Epithelial cell of proximal tubule (primary cell): ENCODE data around the gene FBXO27. TPM values are rescaled to one million over a fixed set of nuclear protein-coding genes. Genes with fewer than 3 reads are reported as not detected.
"Not testable (repeated sequence)": the region's sequence is repeated elsewhere in the genome, so short reads cannot be mapped to it uniquely, and the experiment has no call there.

Experiments
- DNase-seq: peaks from one replicate; pipeline ENCODE4 v3.0.0-alpha.2; 2011; ENCODE audit warnings: low read depth
- H3K4me3 ChIP-seq: 2 replicates; pipeline ENCODE4 v1.5.1; 2011; ENCODE audit warnings: low read depth, mild to moderate bottlenecking, low read length
- total RNA-seq: library from RNA; depleted of rRNA; stranded (reverse); fragments of >200 nt; gene quantifications from 2 replicates; pipeline ENCODE4 v1.2.3, GENCODE V29; 2015
- TF ChIP-seq, protein P1 (sequence below): conservative IDR thresholded peaks from 2 replicates; pipeline ENCODE4 v1.5.1; 2012; ENCODE audit warnings: low read depth, mild to moderate bottlenecking, low read length

Gene FBXO27
- total RNA-seq, 1 donor from 2014 or later, result 14.3 TPM

DNA sequence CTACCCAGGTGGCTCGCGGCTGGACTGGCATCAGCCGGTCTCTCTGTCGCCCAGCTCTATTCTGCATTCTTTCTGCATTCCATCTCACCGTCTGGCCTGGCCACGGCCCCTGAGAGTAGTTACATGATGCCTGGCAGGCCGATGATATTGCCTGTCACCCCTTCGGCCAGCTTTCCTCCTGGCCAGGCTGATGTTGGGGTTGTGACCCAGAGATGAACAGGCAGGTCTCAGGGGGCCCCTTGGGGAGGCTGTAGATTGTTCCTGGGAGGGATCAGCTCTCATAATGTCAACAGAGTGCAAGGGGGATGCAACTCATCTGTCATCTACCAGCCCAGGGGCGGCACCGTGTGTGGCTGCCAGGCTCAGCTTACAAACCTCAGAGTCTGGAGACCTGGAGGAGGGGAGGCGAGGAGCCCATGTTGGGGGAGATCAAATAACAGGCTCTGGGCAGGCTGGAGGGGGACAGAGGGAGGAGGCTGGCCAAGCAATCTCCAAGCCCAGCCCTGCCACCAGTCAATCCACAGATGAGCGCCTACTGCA lies 43.2 kb downstream of the FBXO27 start:
- TF ChIP-seq, protein P1, sequence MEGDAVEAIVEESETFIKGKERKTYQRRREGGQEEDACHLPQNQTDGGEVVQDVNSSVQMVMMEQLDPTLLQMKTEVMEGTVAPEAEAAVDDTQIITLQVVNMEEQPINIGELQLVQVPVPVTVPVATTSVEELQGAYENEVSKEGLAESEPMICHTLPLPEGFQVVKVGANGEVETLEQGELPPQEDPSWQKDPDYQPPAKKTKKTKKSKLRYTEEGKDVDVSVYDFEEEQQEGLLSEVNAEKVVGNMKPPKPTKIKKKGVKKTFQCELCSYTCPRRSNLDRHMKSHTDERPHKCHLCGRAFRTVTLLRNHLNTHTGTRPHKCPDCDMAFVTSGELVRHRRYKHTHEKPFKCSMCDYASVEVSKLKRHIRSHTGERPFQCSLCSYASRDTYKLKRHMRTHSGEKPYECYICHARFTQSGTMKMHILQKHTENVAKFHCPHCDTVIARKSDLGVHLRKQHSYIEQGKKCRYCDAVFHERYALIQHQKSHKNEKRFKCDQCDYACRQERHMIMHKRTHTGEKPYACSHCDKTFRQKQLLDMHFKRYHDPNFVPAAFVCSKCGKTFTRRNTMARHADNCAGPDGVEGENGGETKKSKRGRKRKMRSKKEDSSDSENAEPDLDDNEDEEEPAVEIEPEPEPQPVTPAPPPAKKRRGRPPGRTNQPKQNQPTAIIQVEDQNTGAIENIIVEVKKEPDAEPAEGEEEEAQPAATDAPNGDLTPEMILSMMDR, result no peak
- no peak overlapping the region for H3K4me3 ChIP-seq
- DNase-seq, result no peak

DNA sequence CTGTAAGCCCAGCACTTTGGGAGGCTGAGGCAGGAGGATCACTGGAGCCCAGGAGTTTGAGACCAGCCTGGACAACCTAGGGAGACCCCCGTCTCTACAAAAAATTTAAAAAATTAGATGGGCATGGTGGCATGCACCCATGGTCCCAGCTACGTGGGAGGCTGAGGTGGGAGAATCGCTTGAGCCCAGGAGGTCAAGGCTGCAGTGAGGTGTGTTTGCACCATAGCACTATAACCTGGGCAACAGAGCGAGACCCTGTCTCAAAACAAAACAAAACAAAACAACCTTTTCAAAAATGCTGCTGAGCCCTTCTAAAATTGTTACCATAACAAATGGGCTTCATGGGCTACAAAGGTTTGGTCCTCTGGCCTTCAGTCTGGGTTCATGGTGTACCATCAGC lies 43.7 kb downstream of the FBXO27 start:
- H3K4me3 ChIP-seq, DNase-seq: not testable (repeated sequence)

DNA sequence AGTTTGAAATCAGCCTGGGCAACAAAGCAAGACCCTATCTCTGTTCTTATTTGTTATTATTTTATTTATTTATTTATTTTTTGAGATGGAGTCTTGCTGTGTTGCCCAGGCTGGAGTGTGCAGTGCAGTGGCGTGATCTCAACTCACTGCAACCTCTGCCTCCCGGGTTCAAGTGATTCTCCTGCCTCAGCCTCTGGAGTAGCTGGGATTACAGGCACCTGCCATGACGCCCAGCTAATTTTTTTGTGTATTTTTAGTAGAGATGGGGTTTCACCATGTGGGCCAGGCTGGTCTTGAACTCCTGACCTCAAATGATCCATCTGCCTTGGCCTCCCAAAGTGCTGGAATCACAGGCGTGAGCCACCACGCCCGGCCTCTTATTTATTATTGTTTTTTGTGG lies 44.6 kb downstream of the FBXO27 start:
- DNase-seq, H3K4me3 ChIP-seq: not testable (repeated sequence)

DNA sequence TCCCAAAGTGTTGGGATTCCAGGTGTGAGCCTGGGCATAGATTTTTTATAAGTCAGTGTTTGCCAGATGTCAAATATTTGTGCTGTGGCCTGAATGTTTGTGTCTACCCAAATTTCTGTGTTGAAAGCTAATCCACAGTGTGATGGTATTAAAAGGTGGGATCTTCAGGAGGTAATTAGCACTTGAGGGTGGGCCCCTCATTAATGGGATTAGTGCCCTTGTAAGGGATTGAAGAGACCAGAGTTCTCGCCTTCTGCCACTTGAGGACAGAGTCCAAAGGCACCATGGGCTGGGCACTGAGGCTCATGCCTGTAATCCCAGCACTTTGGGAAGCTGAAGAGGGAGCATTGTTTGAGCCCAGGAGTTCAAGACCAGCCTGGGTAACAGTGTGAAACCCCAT lies 47.1 kb downstream of the FBXO27 start:
- TF ChIP-seq, protein P1, result no peak
- DNase-seq, result no peak
- H3K4me3 ChIP-seq, result no peak overlapping the region

DNA sequence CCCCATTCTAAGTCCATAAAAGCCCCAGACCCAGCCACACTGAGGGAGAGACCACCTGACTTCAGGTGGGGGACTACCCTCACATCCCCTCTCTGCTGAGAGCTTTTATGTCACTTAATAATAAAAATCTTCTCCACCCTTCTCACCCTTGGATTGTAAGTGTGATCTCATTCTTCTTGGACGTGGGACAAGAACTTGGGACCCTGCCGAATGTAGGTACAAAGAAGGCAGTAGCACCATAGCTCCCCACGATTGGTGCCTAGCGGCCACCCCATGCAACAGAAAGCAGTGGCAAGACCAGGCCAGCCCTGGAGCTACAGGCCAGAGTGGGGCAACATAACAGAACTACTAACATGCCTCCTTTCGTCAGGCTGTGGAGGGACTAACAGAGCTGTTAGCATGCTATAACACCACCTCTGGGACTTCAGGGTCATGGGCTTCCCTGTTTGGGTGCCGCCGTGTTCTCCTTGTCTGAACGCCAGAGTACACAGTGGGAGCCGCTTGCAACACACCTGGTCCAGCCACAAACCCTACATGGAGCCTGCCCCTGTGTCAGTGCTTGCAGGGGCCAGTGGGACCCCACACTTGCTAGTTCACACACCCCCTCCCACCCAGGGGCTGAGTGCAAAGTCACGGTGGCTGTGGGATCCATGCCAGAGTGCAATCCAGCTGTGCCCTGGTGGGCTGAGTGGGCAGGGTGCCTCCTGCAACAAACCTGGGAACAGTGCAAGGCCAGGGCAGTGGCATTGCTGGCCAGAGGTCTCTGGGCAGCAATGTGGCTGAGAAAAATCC lies 51.6 kb downstream of the FBXO27 start:
- no peak for DNase-seq
- TF ChIP-seq, protein P1, result no peak
- H3K4me3 ChIP-seq, result no peak overlapping the region

DNA sequence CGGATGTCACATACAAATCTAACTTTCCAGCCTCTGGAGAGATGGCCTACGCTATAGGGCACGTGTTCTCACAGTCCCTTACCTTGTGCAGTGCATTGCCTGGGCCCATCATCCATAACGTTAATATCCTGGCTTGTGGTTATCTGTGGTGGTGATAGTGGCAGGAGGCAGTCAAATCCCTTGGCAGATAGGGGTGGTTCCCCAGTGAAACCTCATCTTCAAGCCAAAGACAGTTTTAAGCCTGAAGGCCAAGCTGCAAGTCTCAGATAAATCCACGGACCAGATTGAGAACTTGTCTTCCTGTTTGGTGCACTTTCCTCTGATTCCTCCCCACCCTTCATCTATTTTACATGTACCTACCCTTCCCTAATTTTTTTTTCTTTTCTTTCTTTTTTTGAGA lies 52.5 kb downstream of the FBXO27 start:
- no peak overlapping the region for H3K4me3 ChIP-seq
- TF ChIP-seq, protein P1, result no peak
- DNase-seq, result no peak

DNA sequence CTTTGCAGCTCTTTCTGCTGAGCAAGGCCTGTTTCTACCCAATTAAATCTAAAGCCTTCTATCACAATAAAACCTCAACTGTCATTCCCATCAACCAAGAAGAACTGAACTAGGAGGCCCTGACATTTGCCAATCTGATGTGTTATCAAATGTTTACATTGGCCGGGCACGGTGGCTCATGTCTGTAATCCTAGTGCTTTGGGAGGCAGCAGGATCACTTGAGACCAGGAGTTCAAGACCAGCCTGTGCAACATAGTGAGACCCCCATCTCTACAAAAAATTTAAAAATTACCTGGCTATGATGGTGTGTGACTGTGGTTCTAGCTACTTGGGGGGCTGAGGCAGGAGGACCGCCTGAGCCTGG lies 54.0 kb downstream of the FBXO27 start:
- no peak overlapping the region for H3K4me3 ChIP-seq
- DNase-seq, result no peak
- TF ChIP-seq, protein P1, result no peak
